ENCODE results near the gene CAP2.

- TF ChIP-seq, protein P1, sequence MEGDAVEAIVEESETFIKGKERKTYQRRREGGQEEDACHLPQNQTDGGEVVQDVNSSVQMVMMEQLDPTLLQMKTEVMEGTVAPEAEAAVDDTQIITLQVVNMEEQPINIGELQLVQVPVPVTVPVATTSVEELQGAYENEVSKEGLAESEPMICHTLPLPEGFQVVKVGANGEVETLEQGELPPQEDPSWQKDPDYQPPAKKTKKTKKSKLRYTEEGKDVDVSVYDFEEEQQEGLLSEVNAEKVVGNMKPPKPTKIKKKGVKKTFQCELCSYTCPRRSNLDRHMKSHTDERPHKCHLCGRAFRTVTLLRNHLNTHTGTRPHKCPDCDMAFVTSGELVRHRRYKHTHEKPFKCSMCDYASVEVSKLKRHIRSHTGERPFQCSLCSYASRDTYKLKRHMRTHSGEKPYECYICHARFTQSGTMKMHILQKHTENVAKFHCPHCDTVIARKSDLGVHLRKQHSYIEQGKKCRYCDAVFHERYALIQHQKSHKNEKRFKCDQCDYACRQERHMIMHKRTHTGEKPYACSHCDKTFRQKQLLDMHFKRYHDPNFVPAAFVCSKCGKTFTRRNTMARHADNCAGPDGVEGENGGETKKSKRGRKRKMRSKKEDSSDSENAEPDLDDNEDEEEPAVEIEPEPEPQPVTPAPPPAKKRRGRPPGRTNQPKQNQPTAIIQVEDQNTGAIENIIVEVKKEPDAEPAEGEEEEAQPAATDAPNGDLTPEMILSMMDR (IDR thresholded peaks at IDR 0.05): no peak
- no peak for TF ChIP-seq POLR2A (IDR thresholded peaks at IDR 0.05)
These were observed 83.1 kb downstream of the CAP2 start for GRCh38 chr6:17476511-17476910.

Measured in body of pancreas (tissue), 4 donors.